DMS153 treated with DMSO at 0.1 percent for 48 hours (cell line): ENCODE results near the gene ARVCF.

Experiments
- DNase-seq: peaks from one replicate; lab custom pipeline; 2025; ENCODE audit not compliant: unreplicated experiment; lab: John Stamatoyannopoulos, UW

The ARVCF gene

GRCh38 chr22:19987394-19988306, 29.0 kb downstream of the ARVCF start:
- peak; percentile 43 for DNase-seq

- peak; percentile 54 for DNase-seq
Measured at GRCh38 chr22:19986410-19987341, 29.9 kb downstream of the ARVCF start.

GRCh38 chr22:19986011-19986409, 30.6 kb downstream of the ARVCF start:
- no peak for DNase-seq

GRCh38 chr22:19984851-19985811, 31.5 kb downstream of the ARVCF start:
- DNase-seq: no peak

GRCh38 chr22:19984201-19984753, 32.3 kb downstream of the ARVCF start:
- DNase-seq: no peak

GRCh38 chr22:19983741-19984140, 32.9 kb downstream of the ARVCF start:
- DNase-seq: no peak

GRCh38 chr22:19982991-19983578, 33.5 kb downstream of the ARVCF start:
- DNase-seq: no peak

GRCh38 chr22:19981961-19982920, 34.4 kb downstream of the ARVCF start:
- DNase-seq: no peak

- no peak for DNase-seq
Measured at GRCh38 chr22:19981171-19981960, 35.3 kb downstream of the ARVCF start.

GRCh38 chr22:19980766-19981165, 35.9 kb downstream of the ARVCF start:
- DNase-seq: no peak

- DNase-seq: no peak
Measured at GRCh38 chr22:19979712-19980493, 36.7 kb downstream of the ARVCF start.

- no peak for DNase-seq
Measured at GRCh38 chr22:19978748-19979147, 37.9 kb downstream of the ARVCF start.

- no peak for DNase-seq
Measured at GRCh38 chr22:19977296-19978243, 39.1 kb downstream of the ARVCF start.

GRCh38 chr22:19976671-19977070, 40.0 kb downstream of the ARVCF start:
- no peak for DNase-seq

GRCh38 chr22:19975707-19976035, 41.0 kb downstream of the ARVCF start:
- no peak for DNase-seq
